HEK293 (cell line): ENCODE measurements around the gene ZNF311.

Source experiments
- FEZF1 ChIP-seq: fragments of 450-650 bp; formaldehyde crosslinking; IDR thresholded peaks from 2 replicates; pipeline ENCODE4 v1.5.1; 2016; ENCODE audit warnings: missing biosample characterization, missing genetic modification characterization
- GLIS1 ChIP-seq: fragments of 450-650 bp; formaldehyde crosslinking; IDR thresholded peaks from 2 replicates; pipeline ENCODE4 v1.5.1; 2016; ENCODE audit warnings: missing biosample characterization, missing genetic modification characterization
- IKZF3 ChIP-seq: fragments of 450-650 bp; IDR thresholded peaks from 2 replicates; pipeline ENCODE4 v1.5.0; 2018; ENCODE audit warnings: missing biosample characterization, mild to moderate bottlenecking, missing genetic modification characterization, moderate library complexity
- KLF16 ChIP-seq: fragments of 450-650 bp; formaldehyde crosslinking; IDR thresholded peaks from 2 replicates; pipeline ENCODE4 v1.5.1; 2017; ENCODE audit warnings: missing biosample characterization, missing genetic modification characterization
- OSR2 ChIP-seq: fragments of 450-650 bp; formaldehyde crosslinking; IDR thresholded peaks from 2 replicates; pipeline ENCODE4 v1.5.1; 2016; ENCODE audit warnings: missing biosample characterization, missing genetic modification characterization
- SCRT1 ChIP-seq: fragments of 450-650 bp; formaldehyde crosslinking; IDR thresholded peaks from 2 replicates; pipeline ENCODE4 v1.5.1; 2016; ENCODE audit warnings: missing biosample characterization, missing genetic modification characterization, borderline replicate concordance
- SCRT2 ChIP-seq: fragments of 450-650 bp; formaldehyde crosslinking; IDR thresholded peaks from 2 replicates; pipeline ENCODE4 v1.5.1; 2016; ENCODE audit warnings: missing biosample characterization, missing genetic modification characterization
- SP2 ChIP-seq: fragments of 450-650 bp; formaldehyde crosslinking; IDR thresholded peaks from 2 replicates; pipeline ENCODE4 v1.5.1; 2016; ENCODE audit warnings: missing biosample characterization, missing genetic modification characterization
- TRIM28 ChIP-seq: IDR thresholded peaks from 2 replicates; pipeline ENCODE4 v1.6.1; 2011; ENCODE audit warnings: low read length, control low read depth, borderline replicate concordance
- WT1 ChIP-seq: fragments of 450-650 bp; formaldehyde crosslinking; IDR thresholded peaks from 2 replicates; pipeline ENCODE4 v1.5.1; 2016; ENCODE audit warnings: missing biosample characterization, missing genetic modification characterization
- ZBTB48 ChIP-seq: fragments of 450-650 bp; formaldehyde crosslinking; IDR thresholded peaks from 2 replicates; pipeline ENCODE4 v1.5.1; 2016; ENCODE audit warnings: missing biosample characterization, missing genetic modification characterization
- ZNF112 ChIP-seq: fragments of 450-650 bp; formaldehyde crosslinking; IDR thresholded peaks from 2 replicates; pipeline ENCODE4 v1.5.0; 2017; ENCODE audit warnings: missing biosample characterization, missing genetic modification characterization
- ZNF121 ChIP-seq: fragments of 450-650 bp; formaldehyde crosslinking; IDR thresholded peaks from 2 replicates; pipeline ENCODE4 v1.5.1; 2016; ENCODE audit warnings: missing biosample characterization, missing genetic modification characterization
- ZNF19 ChIP-seq: fragments of 450-650 bp; formaldehyde crosslinking; IDR thresholded peaks from 2 replicates; pipeline ENCODE4; 2016; ENCODE audit warnings: missing biosample characterization, missing genetic modification characterization, low read depth
- ZNF292 ChIP-seq: fragments of 450-650 bp; formaldehyde crosslinking; IDR thresholded peaks from 2 replicates; pipeline ENCODE4 v1.5.1; 2016; ENCODE audit warnings: low read depth, missing biosample characterization, missing genetic modification characterization, borderline replicate concordance
- ZNF341 ChIP-seq: fragments of 450-650 bp; formaldehyde crosslinking; IDR thresholded peaks from 2 replicates; pipeline ENCODE4; 2016; ENCODE audit warnings: low read depth, missing biosample characterization, missing genetic modification characterization
- ZNF366 ChIP-seq: fragments of 450-650 bp; formaldehyde crosslinking; conservative IDR thresholded peaks from 2 replicates; pipeline ENCODE4 v1.5.1; 2016; ENCODE audit warnings: missing biosample characterization, missing genetic modification characterization
- ZNF560 ChIP-seq: fragments of 450-650 bp; formaldehyde crosslinking; IDR thresholded peaks from 2 replicates; pipeline ENCODE4 v1.5.1; 2017; ENCODE audit warnings: missing biosample characterization, missing genetic modification characterization, borderline replicate concordance
- ZNF76 ChIP-seq: fragments of 450-650 bp; formaldehyde crosslinking; IDR thresholded peaks from 2 replicates; pipeline ENCODE4; 2016; ENCODE audit warnings: low read depth, missing biosample characterization, missing genetic modification characterization, borderline replicate concordance
- ZNF777 ChIP-seq: fragments of 450-650 bp; formaldehyde crosslinking; IDR thresholded peaks from 2 replicates; pipeline ENCODE4 v1.5.1; 2017; ENCODE audit warnings: missing biosample characterization, missing genetic modification characterization, borderline replicate concordance
- ZNF837 ChIP-seq: fragments of 450-650 bp; formaldehyde crosslinking; IDR thresholded peaks from 2 replicates; pipeline ENCODE4 v1.5.1; 2016; ENCODE audit warnings: missing biosample characterization, missing genetic modification characterization
- ZSCAN23 ChIP-seq: fragments of 450-650 bp; formaldehyde crosslinking; IDR thresholded peaks from 2 replicates; pipeline ENCODE4 v1.5.1; 2016; ENCODE audit warnings: missing biosample characterization, missing genetic modification characterization
- TF ChIP-seq, protein P1 (sequence below): fragments of 450-650 bp; formaldehyde crosslinking; IDR thresholded peaks from 2 replicates; pipeline ENCODE4 v1.5.1; 2016; ENCODE audit warnings: missing biosample characterization, missing genetic modification characterization
- TF ChIP-seq, protein P2 (sequence below): fragments of 450-650 bp; formaldehyde crosslinking; IDR thresholded peaks from 2 replicates; pipeline ENCODE4 v1.5.1; 2016; ENCODE audit warnings: missing biosample characterization, missing genetic modification characterization
- TF ChIP-seq, protein P3 (sequence below): fragments of 450-650 bp; formaldehyde crosslinking; IDR thresholded peaks from 2 replicates; pipeline ENCODE4 v1.5.1; 2016; ENCODE audit warnings: missing biosample characterization, missing genetic modification characterization
- TF ChIP-seq, protein P4 (sequence below): fragments of 450-650 bp; formaldehyde crosslinking; IDR thresholded peaks from 2 replicates; pipeline ENCODE4 v1.5.1; 2016; ENCODE audit warnings: missing biosample characterization, missing genetic modification characterization
- TF ChIP-seq, protein P5 (sequence below): fragments of 450-650 bp; formaldehyde crosslinking; IDR thresholded peaks from 2 replicates; pipeline ENCODE4 v1.5.1; 2016; ENCODE audit warnings: missing biosample characterization, missing genetic modification characterization
- TF ChIP-seq, protein P6 (sequence below): fragments of 450-650 bp; formaldehyde crosslinking; optimal IDR thresholded peaks from 2 replicates; pipeline ENCODE3; 2016; ENCODE audit warnings: missing biosample characterization, mild to moderate bottlenecking, missing genetic modification characterization

ZNF311 gene

DNA sequence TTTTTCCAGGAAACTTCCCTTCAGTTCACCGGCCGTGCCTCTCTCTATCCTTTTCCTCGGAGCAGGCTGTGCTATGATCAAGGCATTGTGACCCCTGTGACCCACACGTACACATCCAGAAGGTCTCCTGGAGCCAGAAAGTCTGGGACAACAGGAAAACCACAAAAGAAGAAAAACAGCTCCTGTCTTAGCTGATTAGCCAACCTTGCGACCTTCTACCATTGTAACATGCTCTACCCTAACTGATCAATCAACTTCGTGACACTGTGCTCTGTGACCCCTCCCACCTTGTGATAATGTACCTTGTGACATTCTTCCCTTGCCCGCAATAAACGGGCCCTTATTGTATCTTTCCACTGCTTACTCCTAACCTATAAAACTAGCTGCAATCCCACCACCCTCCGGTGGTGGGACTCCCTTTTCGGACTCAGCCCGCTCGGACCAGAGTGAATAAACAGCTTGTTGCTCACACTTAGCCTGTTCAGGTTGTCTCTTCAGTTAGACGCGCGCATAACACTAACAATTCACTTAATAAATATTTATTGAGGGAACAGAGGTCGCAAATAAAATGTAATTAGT lies 24.2 kb downstream of the ZNF311 start (continued):
- TF ChIP-seq ZNF837 (tag by site-specific recombination) (no peak), ZNF560 (tag by site-specific recombination) (no peak), ZNF777 (tag by site-specific recombination) (no peak), ZNF292 (tag by site-specific recombination) (no peak), ZNF76 (tag by site-specific recombination) (peak; percentile 29; the same call in 1 of the 2 replicates), SCRT2 (tag by site-specific recombination) (peak; percentile 97), KLF16 (tag by site-specific recombination) (no peak), SCRT1 (tag by site-specific recombination) (peak; percentile 71; the same call in 1 of the 2 replicates), ZNF112 (tag by site-specific recombination) (no peak), GLIS1 (tag by site-specific recombination) (no peak), ZNF121 (tag by site-specific recombination) (0 out of 2 replicates have a peak, but pooled peaks have one; percentile 39), ZSCAN23 (no peak), SP2 (no peak; the same call in 1 of the 2 replicates), ZNF19 (tag by site-specific recombination) (no peak), WT1 (peak; percentile 48), IKZF3 (tag by site-specific recombination) (peak; percentile 60), ZNF366 (tag by site-specific recombination) (peak; percentile 77), OSR2 (peak; percentile 55), TRIM28 (peak; percentile 90), FEZF1 (tag by site-specific recombination) (0 out of 2 replicates have a peak, but pooled peaks have one; percentile 16), ZBTB48 (peak; percentile 57; the same call in 1 of the 2 replicates), ZNF341 (tag by site-specific recombination) (peak; percentile 66)
- TF ChIP-seq, protein P1, sequence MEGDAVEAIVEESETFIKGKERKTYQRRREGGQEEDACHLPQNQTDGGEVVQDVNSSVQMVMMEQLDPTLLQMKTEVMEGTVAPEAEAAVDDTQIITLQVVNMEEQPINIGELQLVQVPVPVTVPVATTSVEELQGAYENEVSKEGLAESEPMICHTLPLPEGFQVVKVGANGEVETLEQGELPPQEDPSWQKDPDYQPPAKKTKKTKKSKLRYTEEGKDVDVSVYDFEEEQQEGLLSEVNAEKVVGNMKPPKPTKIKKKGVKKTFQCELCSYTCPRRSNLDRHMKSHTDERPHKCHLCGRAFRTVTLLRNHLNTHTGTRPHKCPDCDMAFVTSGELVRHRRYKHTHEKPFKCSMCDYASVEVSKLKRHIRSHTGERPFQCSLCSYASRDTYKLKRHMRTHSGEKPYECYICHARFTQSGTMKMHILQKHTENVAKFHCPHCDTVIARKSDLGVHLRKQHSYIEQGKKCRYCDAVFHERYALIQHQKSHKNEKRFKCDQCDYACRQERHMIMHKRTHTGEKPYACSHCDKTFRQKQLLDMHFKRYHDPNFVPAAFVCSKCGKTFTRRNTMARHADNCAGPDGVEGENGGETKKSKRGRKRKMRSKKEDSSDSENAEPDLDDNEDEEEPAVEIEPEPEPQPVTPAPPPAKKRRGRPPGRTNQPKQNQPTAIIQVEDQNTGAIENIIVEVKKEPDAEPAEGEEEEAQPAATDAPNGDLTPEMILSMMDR (tag by site-specific recombination) = no peak; the same call in 1 of the 2 replicates
- TF ChIP-seq, protein P2, sequence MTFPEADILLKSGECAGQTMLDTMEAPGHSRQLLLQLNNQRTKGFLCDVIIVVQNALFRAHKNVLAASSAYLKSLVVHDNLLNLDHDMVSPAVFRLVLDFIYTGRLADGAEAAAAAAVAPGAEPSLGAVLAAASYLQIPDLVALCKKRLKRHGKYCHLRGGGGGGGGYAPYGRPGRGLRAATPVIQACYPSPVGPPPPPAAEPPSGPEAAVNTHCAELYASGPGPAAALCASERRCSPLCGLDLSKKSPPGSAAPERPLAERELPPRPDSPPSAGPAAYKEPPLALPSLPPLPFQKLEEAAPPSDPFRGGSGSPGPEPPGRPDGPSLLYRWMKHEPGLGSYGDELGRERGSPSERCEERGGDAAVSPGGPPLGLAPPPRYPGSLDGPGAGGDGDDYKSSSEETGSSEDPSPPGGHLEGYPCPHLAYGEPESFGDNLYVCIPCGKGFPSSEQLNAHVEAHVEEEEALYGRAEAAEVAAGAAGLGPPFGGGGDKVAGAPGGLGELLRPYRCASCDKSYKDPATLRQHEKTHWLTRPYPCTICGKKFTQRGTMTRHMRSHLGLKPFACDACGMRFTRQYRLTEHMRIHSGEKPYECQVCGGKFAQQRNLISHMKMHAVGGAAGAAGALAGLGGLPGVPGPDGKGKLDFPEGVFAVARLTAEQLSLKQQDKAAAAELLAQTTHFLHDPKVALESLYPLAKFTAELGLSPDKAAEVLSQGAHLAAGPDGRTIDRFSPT (tag by site-specific recombination) = 0 out of 2 replicates have a peak, but pooled peaks have one; percentile 29
- TF ChIP-seq, protein P3, sequence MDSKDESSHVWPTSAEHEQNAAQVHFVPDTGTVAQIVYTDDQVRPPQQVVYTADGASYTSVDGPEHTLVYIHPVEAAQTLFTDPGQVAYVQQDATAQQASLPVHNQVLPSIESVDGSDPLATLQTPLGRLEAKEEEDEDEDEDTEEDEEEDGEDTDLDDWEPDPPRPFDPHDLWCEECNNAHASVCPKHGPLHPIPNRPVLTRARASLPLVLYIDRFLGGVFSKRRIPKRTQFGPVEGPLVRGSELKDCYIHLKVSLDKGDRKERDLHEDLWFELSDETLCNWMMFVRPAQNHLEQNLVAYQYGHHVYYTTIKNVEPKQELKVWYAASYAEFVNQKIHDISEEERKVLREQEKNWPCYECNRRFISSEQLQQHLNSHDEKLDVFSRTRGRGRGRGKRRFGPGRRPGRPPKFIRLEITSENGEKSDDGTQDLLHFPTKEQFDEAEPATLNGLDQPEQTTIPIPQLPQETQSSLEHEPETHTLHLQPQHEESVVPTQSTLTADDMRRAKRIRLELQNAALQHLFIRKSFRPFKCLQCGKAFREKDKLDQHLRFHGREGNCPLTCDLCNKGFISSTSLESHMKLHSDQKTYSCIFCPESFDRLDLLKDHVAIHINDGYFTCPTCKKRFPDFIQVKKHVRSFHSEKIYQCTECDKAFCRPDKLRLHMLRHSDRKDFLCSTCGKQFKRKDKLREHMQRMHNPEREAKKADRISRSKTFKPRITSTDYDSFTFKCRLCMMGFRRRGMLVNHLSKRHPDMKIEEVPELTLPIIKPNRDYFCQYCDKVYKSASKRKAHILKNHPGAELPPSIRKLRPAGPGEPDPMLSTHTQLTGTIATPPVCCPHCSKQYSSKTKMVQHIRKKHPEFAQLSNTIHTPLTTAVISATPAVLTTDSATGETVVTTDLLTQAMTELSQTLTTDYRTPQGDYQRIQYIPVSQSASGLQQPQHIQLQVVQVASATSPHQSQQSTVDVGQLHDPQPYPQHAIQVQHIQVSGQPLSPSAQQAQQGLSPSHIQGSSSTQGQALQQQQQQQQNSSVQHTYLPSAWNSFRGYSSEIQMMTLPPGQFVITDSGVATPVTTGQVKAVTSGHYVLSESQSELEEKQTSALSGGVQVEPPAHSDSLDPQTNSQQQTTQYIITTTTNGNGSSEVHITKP (tag by site-specific recombination) = 0 out of 2 replicates have a peak, but pooled peaks have one; percentile 22
- TF ChIP-seq, protein P4, sequence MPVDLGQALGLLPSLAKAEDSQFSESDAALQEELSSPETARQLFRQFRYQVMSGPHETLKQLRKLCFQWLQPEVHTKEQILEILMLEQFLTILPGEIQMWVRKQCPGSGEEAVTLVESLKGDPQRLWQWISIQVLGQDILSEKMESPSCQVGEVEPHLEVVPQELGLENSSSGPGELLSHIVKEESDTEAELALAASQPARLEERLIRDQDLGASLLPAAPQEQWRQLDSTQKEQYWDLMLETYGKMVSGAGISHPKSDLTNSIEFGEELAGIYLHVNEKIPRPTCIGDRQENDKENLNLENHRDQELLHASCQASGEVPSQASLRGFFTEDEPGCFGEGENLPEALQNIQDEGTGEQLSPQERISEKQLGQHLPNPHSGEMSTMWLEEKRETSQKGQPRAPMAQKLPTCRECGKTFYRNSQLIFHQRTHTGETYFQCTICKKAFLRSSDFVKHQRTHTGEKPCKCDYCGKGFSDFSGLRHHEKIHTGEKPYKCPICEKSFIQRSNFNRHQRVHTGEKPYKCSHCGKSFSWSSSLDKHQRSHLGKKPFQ (tag by site-specific recombination) = peak; percentile 96
- TF ChIP-seq, protein P5, sequence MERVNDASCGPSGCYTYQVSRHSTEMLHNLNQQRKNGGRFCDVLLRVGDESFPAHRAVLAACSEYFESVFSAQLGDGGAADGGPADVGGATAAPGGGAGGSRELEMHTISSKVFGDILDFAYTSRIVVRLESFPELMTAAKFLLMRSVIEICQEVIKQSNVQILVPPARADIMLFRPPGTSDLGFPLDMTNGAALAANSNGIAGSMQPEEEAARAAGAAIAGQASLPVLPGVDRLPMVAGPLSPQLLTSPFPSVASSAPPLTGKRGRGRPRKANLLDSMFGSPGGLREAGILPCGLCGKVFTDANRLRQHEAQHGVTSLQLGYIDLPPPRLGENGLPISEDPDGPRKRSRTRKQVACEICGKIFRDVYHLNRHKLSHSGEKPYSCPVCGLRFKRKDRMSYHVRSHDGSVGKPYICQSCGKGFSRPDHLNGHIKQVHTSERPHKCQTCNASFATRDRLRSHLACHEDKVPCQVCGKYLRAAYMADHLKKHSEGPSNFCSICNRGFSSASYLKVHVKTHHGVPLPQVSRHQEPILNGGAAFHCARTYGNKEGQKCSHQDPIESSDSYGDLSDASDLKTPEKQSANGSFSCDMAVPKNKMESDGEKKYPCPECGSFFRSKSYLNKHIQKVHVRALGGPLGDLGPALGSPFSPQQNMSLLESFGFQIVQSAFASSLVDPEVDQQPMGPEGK (tag by site-specific recombination) = no peak
- TF ChIP-seq, protein P6, sequence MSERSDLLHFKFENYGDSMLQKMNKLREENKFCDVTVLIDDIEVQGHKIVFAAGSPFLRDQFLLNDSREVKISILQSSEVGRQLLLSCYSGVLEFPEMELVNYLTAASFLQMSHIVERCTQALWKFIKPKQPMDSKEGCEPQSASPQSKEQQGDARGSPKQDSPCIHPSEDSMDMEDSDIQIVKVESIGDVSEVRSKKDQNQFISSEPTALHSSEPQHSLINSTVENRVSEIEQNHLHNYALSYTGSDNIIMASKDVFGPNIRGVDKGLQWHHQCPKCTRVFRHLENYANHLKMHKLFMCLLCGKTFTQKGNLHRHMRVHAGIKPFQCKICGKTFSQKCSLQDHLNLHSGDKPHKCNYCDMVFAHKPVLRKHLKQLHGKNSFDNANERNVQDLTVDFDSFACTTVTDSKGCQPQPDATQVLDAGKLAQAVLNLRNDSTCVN = peak; percentile 12
